GM12892 (cell line): ENCODE measurements around the gene TNN.

Experiments
- POLR2A ChIP-seq: IDR thresholded peaks from 2 replicates; pipeline ENCODE4 v1.6.1; 2011; ENCODE audit warnings: low read depth, low read length, control low read depth
- POLR2AphosphoS5 ChIP-seq: IDR thresholded peaks from 2 replicates; pipeline ENCODE4 v1.6.1; 2011; ENCODE audit warnings: low read depth, low read length, control low read depth

DNA sequence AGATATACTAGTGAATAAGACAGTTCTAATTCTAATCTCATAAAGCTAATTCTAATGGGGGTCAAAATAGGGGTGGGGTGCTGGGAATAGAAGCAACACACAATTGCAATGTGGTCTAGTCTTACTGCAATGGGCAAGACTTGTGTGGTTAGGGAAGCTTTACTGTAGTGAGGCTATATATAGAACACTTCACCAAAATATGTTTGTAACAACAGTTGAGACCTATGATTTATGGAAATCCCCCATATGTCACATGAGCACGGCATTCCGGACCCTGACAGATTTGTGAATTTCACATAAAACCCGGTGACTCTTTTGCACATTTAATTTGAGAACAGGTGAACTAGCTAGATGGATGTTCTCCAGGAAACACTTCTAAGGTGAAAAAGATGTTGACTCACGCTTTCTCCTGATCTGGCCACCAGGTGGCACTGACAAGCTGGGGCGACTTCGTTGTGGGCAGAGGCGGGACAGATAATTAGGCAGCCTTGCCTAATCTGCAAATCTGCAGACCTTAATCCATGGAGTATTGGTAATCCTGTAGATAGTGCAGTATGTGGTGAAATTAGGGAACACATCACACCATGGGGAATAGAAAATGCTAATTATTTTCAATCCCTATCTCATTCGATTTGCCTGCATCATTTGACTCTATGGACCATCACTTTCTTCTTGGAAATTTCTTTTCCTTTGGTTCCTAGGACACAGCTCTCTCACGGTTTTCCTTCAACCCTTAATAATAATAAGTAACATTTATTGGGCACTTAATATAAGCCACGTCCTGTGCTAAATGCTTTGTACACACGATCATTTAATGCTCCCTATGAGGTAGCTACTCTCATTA lies 87.2 kb downstream of the TNN start:
- no peak for TF ChIP-seq POLR2A
- TF ChIP-seq POLR2AphosphoS5 = no peak
